ENCODE measurements around the gene HYLS1. TPM values are rescaled to one million over a fixed set of nuclear protein-coding genes. Genes with fewer than 3 reads are reported as not detected.

Gene HYLS1
- total RNA-seq, 4 donors from 2014 or later, result 4.2 to 9.8 (median 6.4) TPM

- TF ChIP-seq POLR2AphosphoS5 (IDR thresholded peaks at IDR 0.05) (no peak), POLR2A (IDR thresholded peaks at IDR 0.05) (no peak), EP300 (IDR thresholded peaks at IDR 0.05) (no peak), CTCF (IDR thresholded peaks at IDR 0.05) (no peak)
- H3K27me3 ChIP-seq, result no peaks in the 10 kb centered on the region
- H3K4me1 ChIP-seq, result peaks cover 0 to 15% (median 12%) of the 10 kb centered on the region in 3 donors
- no peaks in the 10 kb centered on the region for H3K36me3 ChIP-seq
- H3K4me3 ChIP-seq, result no peak overlapping the region
- ATAC-seq, result no peak
- no peak overlapping the region for H3K27ac ChIP-seq
- WGBS, 2 donors (ENCODE audit: low coverage in 1 of 2), result 100% methylated on average over 3 to 4 of the region's 4 CpGs
- no peaks in the 10 kb centered on the region for H3K9me3 ChIP-seq
Measured at GRCh38 chr11:125940145-125940544, 52.7 kb downstream of the HYLS1 start.

- no peak overlapping the region for H3K4me3 ChIP-seq
- no peaks in the 10 kb centered on the region for H3K36me3 ChIP-seq
- no peak for ATAC-seq
- no peaks in the 10 kb centered on the region for H3K9me3 ChIP-seq
- no peak overlapping the region for H3K27ac ChIP-seq
- H3K4me1 ChIP-seq, result peaks cover 0 to 15% (median 9%) of the 10 kb centered on the region in 3 donors
- WGBS, 2 donors (ENCODE audit: low coverage in 1 of 2), result 80 to 83% methylated on average over 3 to 4 of the region's 4 CpGs
- no peaks in the 10 kb centered on the region for H3K27me3 ChIP-seq
- TF ChIP-seq POLR2A (IDR thresholded peaks at IDR 0.05), result no peak
- no peak for TF ChIP-seq CTCF (IDR thresholded peaks at IDR 0.05)
- TF ChIP-seq POLR2AphosphoS5 (IDR thresholded peaks at IDR 0.05), result no peak
- no peak for TF ChIP-seq EP300 (IDR thresholded peaks at IDR 0.05)
Measured at GRCh38 chr11:125941267-125941618, 53.8 kb downstream of the HYLS1 start.

- 60 to 66% methylated on average over 7 to 11 of the region's 20 CpGs for WGBS, 2 donors (ENCODE audit: low coverage in 1 of 2)
- Histone ChIP-seq H3K27ac (no peak overlapping the region), H3K36me3 (no peaks in the 10 kb centered on the region), H3K9me3 (no peaks in the 10 kb centered on the region), H3K27me3 (no peaks in the 10 kb centered on the region), H3K4me3 (no peak overlapping the region), H3K4me1 (peaks cover 0 to 15% (median 9%) of the 10 kb centered on the region in 3 donors)
- no peak for ATAC-seq
- peak in 2 of 4 experiments; percentile 30 to 66 for TF ChIP-seq CTCF (IDR thresholded peaks at IDR 0.05)
- TF ChIP-seq POLR2A (IDR thresholded peaks at IDR 0.05), result no peak
Measured at GRCh38 chr11:125941619-125942611, 54.4 kb downstream of the HYLS1 start.

GRCh38 chr11:125942771-125943428, 55.4 kb downstream of the HYLS1 start:
- Histone ChIP-seq H3K9me3 (no peaks in the 10 kb centered on the region), H3K4me3 (no peak overlapping the region), H3K36me3 (no peaks in the 10 kb centered on the region), H3K27ac (no peak overlapping the region), H3K27me3 (no peaks in the 10 kb centered on the region), H3K4me1 (peaks cover 0 to 15% (median 9%) of the 10 kb centered on the region in 3 donors)
- no peak for ATAC-seq
- WGBS, 2 donors (ENCODE audit: low coverage in 1 of 2), result 85 to 100% methylated on average over 3 to 7 of the region's 12 CpGs
- no peak for TF ChIP-seq EP300 (IDR thresholded peaks at IDR 0.05)
- no peak for TF ChIP-seq POLR2A (IDR thresholded peaks at IDR 0.05)
- no peak for TF ChIP-seq CTCF (IDR thresholded peaks at IDR 0.05)
- no peak for TF ChIP-seq POLR2AphosphoS5 (IDR thresholded peaks at IDR 0.05)
